ENCODE measurements around the gene LDAH. TPM values are rescaled to one million over a fixed set of nuclear protein-coding genes. Genes with fewer than 3 reads are reported as not detected.
A peak's percentile ranks its signal among the peaks of the same experiment; 100 is the strongest.

Gene LDAH
- total RNA-seq, 1 experiment from 2014 or later: not detected

DNA sequence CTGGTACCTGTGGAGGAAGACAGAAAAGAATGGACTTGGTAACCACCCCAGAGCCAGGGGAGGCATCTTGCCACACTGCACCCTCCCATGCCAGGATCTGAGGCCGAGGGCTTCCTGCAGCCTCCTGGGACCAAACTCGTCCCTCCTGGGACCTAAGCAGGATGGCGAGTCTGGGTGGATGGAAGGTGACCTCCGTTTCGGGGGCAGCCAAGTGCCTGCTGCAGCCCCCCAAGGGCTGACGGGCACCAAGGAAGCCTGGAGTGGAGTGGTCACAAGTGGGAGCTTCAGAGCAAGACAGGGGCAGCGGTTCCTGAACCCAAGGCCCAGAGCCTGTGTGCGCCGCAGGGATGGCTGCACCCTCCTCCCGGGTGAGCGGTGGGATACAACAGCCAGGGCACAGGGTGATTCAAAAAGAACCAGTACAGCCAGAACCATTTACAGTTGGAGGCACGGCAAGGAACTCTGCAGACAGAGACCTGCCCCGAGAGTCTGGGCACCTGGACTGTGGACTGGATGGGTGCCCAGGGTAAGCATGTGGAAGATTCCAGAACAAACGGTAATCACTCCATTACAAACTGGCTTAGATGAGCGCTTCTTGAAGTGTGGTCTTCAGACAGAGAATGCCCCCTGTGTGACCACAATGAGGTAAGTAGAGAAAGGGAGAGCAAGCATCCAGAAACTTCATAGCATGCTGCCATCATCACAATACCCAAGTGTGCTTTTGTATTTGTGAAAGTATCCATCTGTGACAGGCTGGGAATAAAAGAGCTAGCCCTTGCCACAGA lies 184.1 kb downstream of the LDAH start:
- no peaks in the 10 kb centered on the region for H3K79me2 ChIP-seq (ENCODE audit: low read length)
- no peak overlapping the region for H2AFZ ChIP-seq (ENCODE audit: low read length)
- DNase-seq: no peak
- no peak overlapping the region for H3K9ac ChIP-seq (ENCODE audit: low read length)
- H3K36me3 ChIP-seq (ENCODE audit: low read depth, low read length): no peaks in the 10 kb centered on the region
- H3K27ac ChIP-seq (ENCODE audit: low read length): no peak overlapping the region
- no peak for TF ChIP-seq EZH2phosphoT487 (IDR thresholded peaks at IDR 0.05; ENCODE audit: borderline replicate concordance, low read length)
- TF ChIP-seq CTCF (conservative IDR thresholded peaks at IDR 0.05; ENCODE audit: low read depth, low read length): no peak
- TF ChIP-seq EZH2 (IDR thresholded peaks at IDR 0.05; ENCODE audit: low read length, unreplicated experiment): no peak
- peaks cover 18% of the 10 kb centered on the region for H3K4me1 ChIP-seq (ENCODE audit: insufficient read depth, low read length)
- intact Hi-C loops (cut with micrococcal nuclease): no loop called here
- no peak for ATAC-seq
- H3K4me3 ChIP-seq (ENCODE audit: low read length): no peak overlapping the region
- ChIA-PET POLR2A (ENCODE audit: unreplicated experiment) (interaction anchor here (0.5 kb wide), 1 partner anchor 256 kb away, joined by 3 read pairs; no protein-coding TSS in a partner anchor), CTCF (interaction anchor here (0.7 kb wide), 1 partner anchor 59 kb away, joined by 3 read pairs; no protein-coding TSS in a partner anchor)
- no peak overlapping the region for H3K4me2 ChIP-seq (ENCODE audit: low read length)
- no peaks in the 10 kb centered on the region for H3K9me2 ChIP-seq (replicated peaks; ENCODE audit: low read length)
- no peaks in the 10 kb centered on the region for H4K20me1 ChIP-seq (ENCODE audit: low read length)
- H3K9me3 ChIP-seq (ENCODE audit: low read length): no peaks in the 10 kb centered on the region
- H3F3A ChIP-seq (ENCODE audit: low read length, unreplicated experiment): no peaks in the 10 kb centered on the region
- no peaks in the 10 kb centered on the region for H3K27me3 ChIP-seq (ENCODE audit: low read length)
- no TSS peak for BruUV-seq (replicated peaks)

DNA sequence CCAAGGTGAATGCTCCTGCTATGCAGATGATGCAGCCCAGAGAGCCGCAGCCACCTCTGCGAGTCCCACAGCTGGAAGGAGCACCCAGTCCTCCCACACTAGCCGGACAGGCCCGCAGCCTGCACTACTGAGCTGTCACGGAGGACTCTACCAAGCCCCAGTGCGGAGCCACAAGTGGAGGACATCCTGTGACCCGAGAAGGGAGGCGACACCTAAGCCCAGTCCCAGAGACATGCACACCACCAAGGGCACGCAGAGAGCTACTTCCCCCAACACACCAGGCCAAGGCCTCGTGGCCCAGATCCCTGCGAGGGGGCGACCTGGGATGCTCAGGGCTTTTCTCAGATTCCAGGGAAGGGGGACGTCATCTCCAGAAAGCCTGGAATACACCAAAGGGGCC lies 184.9 kb downstream of the LDAH start:
- no TSS peak for BruUV-seq (replicated peaks)
- H2AFZ ChIP-seq (ENCODE audit: low read length): no peak overlapping the region
- no peaks in the 10 kb centered on the region for H3K79me2 ChIP-seq (ENCODE audit: low read length)
- H4K20me1 ChIP-seq (ENCODE audit: low read length): no peaks in the 10 kb centered on the region
- H3K4me1 ChIP-seq (ENCODE audit: insufficient read depth, low read length): peaks cover 19% of the 10 kb centered on the region
- H3K36me3 ChIP-seq (ENCODE audit: low read depth, low read length): no peaks in the 10 kb centered on the region
- no peak overlapping the region for H3K4me3 ChIP-seq (ENCODE audit: low read length)
- ChIA-PET POLR2A (ENCODE audit: unreplicated experiment) (interaction anchor here (0.5 kb wide), 1 partner anchor 255 kb away, joined by 3 read pairs; no protein-coding TSS in a partner anchor), CTCF (no interaction called here)
- no peaks in the 10 kb centered on the region for H3K9me3 ChIP-seq (ENCODE audit: low read length)
- DNase-seq (no peak), ATAC-seq (no peak)
- no peaks in the 10 kb centered on the region for H3F3A ChIP-seq (ENCODE audit: low read length, unreplicated experiment)
- H3K9me2 ChIP-seq (replicated peaks; ENCODE audit: low read length): no peaks in the 10 kb centered on the region
- intact Hi-C loops (cut with micrococcal nuclease): no loop called here
- no peak overlapping the region for H3K4me2 ChIP-seq (ENCODE audit: low read length)
- TF ChIP-seq EZH2phosphoT487 (IDR thresholded peaks at IDR 0.05; ENCODE audit: borderline replicate concordance, low read length): no peak
- TF ChIP-seq EZH2 (IDR thresholded peaks at IDR 0.05; ENCODE audit: low read length, unreplicated experiment): no peak
- no peak for TF ChIP-seq CTCF (conservative IDR thresholded peaks at IDR 0.05; ENCODE audit: low read depth, low read length)
- no peak overlapping the region for H3K27ac ChIP-seq (ENCODE audit: low read length)
- H3K27me3 ChIP-seq (ENCODE audit: low read length): no peaks in the 10 kb centered on the region
- H3K9ac ChIP-seq (ENCODE audit: low read length): no peak overlapping the region

- ATAC-seq: no peak
- Histone ChIP-seq H3K79me2 (ENCODE audit: low read length) (no peaks in the 10 kb centered on the region), H3K36me3 (ENCODE audit: low read depth, low read length) (no peaks in the 10 kb centered on the region), H3K27me3 (ENCODE audit: low read length) (no peaks in the 10 kb centered on the region), H3K9ac (ENCODE audit: low read length) (no peak overlapping the region), H4K20me1 (ENCODE audit: low read length) (no peaks in the 10 kb centered on the region), H3K9me3 (ENCODE audit: low read length) (no peaks in the 10 kb centered on the region), H3K4me1 (ENCODE audit: insufficient read depth, low read length) (peaks cover 19% of the 10 kb centered on the region), H3K9me2 (replicated peaks; ENCODE audit: low read length) (no peaks in the 10 kb centered on the region), H2AFZ (ENCODE audit: low read length) (no peak overlapping the region), H3K4me3 (ENCODE audit: low read length) (no peak overlapping the region), H3K4me2 (ENCODE audit: low read length) (no peak overlapping the region), H3F3A (ENCODE audit: low read length, unreplicated experiment) (no peaks in the 10 kb centered on the region), H3K27ac (ENCODE audit: low read length) (no peak overlapping the region)
- no peak for DNase-seq
- intact Hi-C loops (cut with micrococcal nuclease): no loop called here
- POLR2A ChIA-PET (ENCODE audit: unreplicated experiment): no interaction called here
- TF ChIP-seq EZH2 (IDR thresholded peaks at IDR 0.05; ENCODE audit: low read length, unreplicated experiment): no peak
- TF ChIP-seq EZH2phosphoT487 (IDR thresholded peaks at IDR 0.05; ENCODE audit: borderline replicate concordance, low read length): no peak
- no peak for TF ChIP-seq CTCF (conservative IDR thresholded peaks at IDR 0.05; ENCODE audit: low read depth, low read length)
- CTCF ChIA-PET: no interaction called here
- TSS peak; percentile 4 for BruUV-seq (replicated peaks)
Measured at GRCh38 chr2:20637147-20637546, 185.8 kb downstream of the LDAH start.
